ENCODE measurements around the gene STK10.

GRCh38 chr5:172180936-172181335 lies 7.1 kb downstream of the STK10 start:
- TF ChIP-seq, protein P1, sequence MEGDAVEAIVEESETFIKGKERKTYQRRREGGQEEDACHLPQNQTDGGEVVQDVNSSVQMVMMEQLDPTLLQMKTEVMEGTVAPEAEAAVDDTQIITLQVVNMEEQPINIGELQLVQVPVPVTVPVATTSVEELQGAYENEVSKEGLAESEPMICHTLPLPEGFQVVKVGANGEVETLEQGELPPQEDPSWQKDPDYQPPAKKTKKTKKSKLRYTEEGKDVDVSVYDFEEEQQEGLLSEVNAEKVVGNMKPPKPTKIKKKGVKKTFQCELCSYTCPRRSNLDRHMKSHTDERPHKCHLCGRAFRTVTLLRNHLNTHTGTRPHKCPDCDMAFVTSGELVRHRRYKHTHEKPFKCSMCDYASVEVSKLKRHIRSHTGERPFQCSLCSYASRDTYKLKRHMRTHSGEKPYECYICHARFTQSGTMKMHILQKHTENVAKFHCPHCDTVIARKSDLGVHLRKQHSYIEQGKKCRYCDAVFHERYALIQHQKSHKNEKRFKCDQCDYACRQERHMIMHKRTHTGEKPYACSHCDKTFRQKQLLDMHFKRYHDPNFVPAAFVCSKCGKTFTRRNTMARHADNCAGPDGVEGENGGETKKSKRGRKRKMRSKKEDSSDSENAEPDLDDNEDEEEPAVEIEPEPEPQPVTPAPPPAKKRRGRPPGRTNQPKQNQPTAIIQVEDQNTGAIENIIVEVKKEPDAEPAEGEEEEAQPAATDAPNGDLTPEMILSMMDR (IDR thresholded peaks at IDR 0.05), result no peak
- TF ChIP-seq CBX8 (IDR thresholded peaks at IDR 0.05) (no peak), SREBF2 (IDR thresholded peaks at IDR 0.05) (no peak), RCOR1 (IDR thresholded peaks at IDR 0.05; ENCODE audit: low read depth, low read length) (no peak), POLR2A (IDR thresholded peaks at IDR 0.05; ENCODE audit: low read length) (no peak), HMGXB4 (CRISPR knock-in tag; IDR thresholded peaks at IDR 0.05; ENCODE audit: borderline replicate concordance) (no peak), EP300 (IDR thresholded peaks at IDR 0.05) (no peak), JUN (IDR thresholded peaks at IDR 0.05) (no peak), BHLHE40 (IDR thresholded peaks at IDR 0.05; ENCODE audit: low read depth, low read length) (no peak), TFCP2L1 (CRISPR knock-in tag; IDR thresholded peaks at IDR 0.05) (no peak), MAZ (IDR thresholded peaks at IDR 0.05; ENCODE audit: borderline replicate concordance, low read depth, low read length) (no peak)
